Activated CD4-positive, CD25-positive, alpha-beta regulatory T cell (primary cell): ENCODE measurements around the gene IQUB.
"Not testable (repeated sequence)": the region's sequence is repeated elsewhere in the genome, so short reads cannot be mapped to it uniquely, and the experiment has no call there.

Experiments used
- DNase-seq, 4 experiments: peaks; one replicate each; lab custom pipeline; 2025; lab: John Stamatoyannopoulos, UW

The IQUB gene

DNA sequence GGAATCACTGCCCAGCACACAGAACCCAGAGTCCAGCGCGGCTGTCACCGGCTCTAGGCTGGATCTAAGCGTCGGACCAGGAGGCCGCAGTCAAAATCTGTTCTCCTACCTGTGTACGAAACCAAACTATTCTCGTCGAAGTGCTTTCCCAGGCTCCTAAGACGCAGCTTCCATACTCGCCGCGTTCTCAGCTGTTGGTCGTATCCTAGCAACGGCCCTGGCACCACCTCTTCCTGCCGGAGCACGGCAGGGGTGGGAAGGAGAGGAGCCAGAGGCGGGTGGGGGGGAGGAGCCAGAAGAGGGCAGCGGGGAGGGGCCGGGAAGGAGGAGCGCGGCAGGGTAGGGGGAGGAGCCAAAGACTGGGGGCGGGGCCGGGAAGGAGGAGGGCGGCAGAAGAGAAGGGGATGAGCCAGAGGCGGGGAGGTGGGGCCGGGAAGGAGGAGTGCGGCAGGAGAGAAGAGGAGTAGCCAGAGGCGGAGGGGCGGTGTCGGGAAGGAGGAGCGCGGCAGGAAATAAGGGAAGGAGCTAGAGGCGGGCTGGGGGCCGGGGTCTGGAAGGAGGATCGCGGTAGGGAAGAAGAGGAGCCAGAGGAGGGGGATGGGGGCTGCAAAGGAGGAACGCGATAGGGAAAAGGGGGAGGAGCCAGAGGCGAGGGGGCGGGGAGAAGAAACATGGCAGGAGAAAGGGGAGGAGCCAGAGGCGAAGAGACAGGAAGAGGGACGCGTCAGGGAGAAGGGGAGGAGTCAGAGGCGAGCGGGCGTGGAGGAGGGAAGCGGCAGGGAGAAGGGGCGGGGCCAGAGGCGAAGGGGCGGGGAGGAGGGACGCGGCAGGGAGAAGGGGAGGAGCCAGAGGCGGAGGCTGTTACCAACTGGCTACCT is at the start of gene IQUB:
Gene IQUB (minus strand): TSS at position 213 of the 878 bp plus-strand sequence. CDS start 22,255 bp downstream, outside the sequence.
- DNase-seq: peak; percentile 85 to 97 (median 90)

DNA sequence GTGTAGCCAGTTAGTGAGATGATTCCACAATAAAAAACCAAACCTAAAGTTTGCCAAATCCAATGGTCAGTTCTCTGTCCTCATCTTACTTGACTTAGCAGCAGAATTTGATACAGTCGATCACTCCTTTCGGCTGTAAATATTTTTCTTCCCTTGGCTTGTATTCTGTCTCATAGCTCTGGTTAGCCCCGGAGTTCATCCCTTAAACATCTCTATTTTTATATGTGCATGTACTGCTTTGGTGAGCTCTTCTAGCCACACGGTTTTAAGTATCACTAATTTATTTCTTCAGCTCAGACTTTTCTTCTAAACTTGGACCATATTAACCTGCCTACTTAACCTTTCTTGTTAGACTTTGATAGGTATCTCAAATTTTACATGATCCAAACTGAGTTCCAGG is 49.4 kb upstream of the IQUB start:
- DNase-seq: no peak

DNA sequence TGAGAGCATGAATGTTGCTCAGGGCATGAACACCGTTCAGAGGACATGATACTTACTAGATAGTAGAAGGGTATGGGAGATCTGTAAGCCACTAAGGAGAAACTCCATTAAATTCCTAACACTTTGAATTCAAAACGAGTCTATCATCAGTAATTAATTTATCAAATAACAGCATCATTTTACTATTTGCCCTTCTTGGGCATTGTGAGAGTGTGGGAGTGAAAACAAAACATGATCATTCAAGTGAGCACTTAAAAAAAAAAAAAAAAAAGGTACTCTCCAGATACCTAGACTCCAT is 46.7 kb upstream of the IQUB start:
- no peak for DNase-seq

DNA sequence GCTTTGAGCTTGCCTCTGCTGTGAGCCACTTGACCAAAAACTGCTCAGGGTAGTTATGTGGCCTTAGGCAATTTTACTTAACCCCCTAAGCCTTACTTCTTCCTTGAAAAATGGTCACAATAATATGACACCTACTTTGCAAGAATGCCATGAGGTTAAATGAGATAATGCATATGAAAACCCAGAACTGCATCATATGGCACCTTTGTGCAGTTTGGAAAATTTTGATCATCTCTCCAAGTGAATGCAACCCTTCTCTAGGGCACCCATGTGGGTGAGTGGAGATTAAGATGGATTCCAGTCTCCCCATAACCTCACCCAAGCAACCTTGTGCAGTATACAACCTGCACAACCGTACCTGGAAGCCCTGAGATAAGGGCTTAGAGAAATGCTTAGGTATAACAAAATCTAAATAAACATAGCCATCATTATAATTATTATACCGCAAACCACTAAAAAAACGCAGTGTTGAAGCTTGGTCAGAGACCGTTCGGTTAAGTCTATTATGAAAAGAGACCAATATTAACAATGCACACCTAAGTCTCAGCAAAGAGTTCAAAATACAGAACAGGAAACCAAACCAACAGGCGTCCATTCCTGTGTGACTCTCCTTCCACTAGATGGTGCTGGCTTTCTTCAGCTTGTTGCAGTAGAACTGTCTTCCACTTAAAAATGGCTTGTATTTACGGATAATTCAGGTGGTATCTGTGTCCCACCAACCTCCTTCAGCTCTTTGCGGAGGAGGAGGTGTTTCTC is 46.2 kb upstream of the IQUB start:
- DNase-seq: no peak

DNA sequence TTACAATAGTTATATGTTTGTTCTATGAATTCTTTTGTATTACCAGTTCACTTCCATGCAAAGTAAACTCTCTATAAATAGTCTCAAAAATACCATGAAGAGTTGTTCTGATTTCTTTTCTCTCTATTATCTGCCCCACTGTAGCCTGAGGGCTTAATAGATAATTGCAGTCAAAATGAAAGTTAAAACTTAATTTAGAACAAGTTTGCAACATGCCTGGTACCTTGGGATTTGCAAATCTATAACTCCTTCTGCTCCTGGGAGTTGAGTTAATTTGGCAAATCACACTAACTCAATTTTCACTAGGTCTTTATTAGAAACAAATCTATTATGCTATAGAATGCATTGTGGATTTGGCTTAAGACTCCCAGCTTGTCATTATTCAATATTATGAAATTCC is 45.0 kb upstream of the IQUB start:
- DNase-seq: no peak

DNA sequence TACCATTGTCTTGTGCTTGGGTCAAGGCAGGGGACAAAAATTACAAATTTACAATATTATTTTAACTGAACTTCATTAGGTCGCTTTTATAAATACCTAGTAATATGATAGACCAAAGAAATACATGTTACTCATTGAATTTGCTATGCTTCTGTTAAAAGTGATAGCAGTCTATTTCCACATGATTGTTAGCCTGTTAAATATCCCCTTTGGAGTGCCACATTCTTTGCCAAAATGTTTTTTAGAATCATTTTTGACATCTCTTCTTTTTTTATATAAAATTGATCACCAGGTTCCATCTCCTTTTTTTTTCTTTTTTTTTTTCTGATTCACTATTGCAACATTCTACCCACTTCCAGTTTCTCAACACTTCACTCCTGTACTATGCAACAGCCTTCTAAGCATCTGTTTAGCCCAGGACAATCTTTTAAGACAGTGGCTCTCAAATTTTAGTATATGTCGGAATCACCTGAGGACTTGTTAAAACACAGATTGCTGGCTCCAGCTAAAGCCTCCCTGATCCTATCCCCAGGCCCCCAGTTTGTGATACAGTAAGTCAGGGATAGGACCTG is 39.6 kb upstream of the IQUB start:
- no peak for DNase-seq

DNA sequence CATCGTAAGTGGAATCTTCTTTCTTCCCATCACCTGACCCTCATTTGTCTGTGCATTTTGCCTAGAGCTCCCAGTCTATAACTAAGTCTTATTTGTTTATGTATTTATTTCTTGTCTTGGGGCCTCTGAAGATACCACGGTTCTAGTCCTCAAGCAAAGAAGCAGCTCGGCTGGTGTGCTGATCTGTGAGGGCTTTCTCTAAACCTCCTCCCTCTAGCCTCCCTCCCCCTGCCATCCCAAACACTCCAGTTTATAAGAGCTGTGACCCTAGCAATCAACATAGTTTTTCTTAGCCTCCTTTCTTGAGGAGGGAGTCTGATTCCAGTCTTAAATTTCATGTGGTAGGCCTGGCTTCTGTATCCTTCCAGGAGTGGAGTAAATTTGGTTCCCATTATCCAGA is 38.9 kb upstream of the IQUB start:
- no peak for DNase-seq

DNA sequence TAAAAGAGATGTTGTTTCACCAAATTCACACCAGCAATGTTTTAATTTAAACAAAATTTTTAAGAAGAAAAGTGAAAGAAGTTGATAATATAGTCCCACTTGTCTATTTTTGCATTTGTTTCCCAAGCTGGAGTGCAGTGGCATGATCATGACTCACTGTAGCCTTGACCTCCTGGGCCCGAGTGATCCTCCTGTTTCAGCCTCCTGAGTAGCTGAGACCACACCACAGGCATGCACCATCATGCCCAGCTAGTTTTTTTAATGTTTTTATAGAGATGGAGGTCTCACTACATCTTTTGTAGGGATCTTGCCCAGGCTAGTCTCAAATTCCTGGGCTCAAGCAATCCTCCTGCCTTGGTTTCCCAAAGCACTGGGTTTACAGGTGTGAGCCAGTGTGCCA is 37.3 kb upstream of the IQUB start:
- no peak for DNase-seq

DNA sequence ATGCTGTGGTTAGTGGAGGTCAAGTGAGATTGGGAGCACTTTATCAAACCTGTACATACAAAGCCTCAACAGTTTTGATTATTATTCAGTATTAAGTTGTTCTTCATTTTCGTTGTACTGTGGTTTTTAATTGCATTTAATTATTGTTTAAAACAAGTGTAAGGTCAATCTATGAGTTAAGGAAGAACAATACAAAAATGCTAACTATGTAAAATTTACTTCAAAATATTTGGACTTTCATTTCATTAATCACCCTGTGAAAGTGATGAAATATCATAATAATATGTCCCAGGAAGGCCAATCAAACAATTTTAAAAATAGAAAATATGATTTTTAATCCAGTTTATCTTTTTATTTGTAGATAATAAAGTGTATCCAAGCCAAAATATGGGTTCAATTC is 36.8 kb upstream of the IQUB start:
- no peak for DNase-seq

DNA sequence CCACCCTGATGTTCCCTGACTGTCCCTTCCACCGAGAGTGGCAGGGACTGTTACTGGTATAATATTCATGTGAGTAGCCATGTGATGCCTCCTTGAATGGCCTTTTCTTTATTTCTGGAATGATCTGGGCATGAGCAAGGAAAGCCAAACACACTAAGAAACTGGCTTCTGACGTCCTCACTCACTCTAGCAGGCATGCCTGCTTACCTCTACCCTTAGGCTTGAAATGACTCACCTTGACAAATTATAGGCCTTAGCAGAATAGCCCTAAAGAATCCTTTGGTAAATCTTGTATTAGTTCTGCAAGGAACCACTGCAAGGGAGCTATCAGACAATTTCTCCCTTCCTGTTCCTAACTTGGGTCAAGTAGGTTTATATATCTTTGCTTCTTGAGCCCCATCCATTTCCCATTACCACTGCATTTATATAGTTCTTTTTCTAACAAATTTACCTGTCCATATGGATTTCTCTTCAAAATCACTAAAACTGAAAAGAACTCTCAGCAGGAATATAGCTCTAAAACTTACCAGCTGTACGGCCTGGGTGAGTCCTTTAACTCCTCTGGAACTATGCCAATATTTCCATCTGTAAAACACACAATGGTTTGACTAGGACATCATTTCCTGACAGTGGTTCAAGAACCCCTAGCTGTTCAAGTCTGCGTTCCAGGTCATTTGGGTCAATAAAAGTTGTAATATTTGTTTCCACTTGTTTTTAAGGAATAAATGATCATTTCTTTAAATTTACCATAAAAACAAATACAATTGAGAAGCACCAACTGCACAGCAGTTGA is 36.2 kb upstream of the IQUB start:
- no peak for DNase-seq

DNA sequence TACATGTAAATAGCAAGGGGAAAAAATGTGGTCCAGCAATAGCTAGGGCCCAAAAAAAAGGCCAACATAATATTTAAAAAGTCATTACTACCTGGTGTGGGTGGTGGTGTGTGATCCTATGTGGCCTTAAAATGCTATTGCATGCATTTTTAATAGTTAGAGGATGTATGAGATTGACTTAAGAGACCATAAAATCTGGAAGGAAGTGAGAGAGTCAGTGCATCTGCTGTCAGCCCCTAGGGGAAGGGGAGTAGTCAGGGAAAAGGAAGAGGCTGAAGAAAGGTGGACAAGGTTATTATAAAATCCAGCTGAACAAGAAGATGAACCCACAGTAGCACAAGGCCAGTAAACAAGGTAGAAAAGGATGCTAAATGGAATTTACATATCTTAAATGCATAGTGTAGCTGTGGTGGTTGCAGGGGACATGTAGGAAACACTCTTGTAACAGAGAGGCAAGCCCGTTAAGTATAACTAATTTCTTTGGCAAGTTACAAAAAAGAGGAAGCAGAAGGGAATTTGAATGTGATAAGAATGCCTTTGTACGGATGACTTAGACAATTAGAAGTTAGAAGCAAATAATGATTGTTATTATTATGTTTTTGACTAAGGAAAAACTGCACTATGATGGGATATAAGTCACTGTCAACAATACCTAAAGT is 35.1 kb upstream of the IQUB start:
- DNase-seq: no peak

DNA sequence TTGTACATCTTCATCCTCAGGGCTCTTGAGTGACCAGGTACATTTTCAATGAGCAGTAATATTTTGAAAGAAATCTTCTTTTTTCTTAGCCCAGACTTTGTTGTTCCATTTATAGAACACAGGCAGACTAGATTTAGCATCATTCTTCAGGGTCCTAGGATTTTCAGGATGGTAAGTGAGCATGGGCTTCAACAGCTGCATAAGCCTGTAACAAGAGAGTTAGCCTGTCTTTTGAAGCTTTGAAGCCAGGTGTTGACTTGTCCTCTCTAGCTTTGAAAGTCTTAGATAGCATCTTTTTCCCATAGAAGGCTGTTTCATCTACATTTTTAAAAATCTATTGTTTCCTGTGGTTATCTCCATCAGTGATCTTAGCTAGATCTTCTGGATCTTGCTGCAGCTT is 27.7 kb upstream of the IQUB start:
- no peak for DNase-seq

DNA sequence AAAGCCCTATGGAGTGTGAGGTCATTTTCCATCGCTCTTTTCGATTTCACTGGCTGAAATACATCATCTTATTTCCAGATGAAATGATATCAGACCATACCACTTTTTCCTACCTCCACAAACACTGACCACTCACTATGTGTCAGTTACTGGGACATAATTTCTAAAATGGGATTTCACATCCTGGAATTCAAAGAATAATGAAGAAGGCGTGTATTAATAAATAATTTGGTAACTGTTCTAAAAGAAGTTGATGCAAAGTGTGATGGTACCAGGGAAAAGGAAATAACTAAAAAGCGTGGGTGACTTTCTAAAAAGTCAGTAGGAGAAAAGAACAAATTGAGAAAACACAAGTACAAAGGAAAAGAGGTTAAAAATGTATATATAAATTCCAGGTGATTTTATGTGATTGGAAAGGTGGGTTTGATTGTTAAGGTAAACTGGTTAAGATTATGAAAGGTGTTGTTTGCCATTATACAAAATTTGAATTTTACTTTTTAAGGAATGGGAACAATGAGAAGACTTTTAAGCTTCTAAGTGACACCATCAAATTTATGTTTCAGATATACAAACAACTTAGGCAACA is 24.0 kb upstream of the IQUB start:
- no peak for DNase-seq

DNA sequence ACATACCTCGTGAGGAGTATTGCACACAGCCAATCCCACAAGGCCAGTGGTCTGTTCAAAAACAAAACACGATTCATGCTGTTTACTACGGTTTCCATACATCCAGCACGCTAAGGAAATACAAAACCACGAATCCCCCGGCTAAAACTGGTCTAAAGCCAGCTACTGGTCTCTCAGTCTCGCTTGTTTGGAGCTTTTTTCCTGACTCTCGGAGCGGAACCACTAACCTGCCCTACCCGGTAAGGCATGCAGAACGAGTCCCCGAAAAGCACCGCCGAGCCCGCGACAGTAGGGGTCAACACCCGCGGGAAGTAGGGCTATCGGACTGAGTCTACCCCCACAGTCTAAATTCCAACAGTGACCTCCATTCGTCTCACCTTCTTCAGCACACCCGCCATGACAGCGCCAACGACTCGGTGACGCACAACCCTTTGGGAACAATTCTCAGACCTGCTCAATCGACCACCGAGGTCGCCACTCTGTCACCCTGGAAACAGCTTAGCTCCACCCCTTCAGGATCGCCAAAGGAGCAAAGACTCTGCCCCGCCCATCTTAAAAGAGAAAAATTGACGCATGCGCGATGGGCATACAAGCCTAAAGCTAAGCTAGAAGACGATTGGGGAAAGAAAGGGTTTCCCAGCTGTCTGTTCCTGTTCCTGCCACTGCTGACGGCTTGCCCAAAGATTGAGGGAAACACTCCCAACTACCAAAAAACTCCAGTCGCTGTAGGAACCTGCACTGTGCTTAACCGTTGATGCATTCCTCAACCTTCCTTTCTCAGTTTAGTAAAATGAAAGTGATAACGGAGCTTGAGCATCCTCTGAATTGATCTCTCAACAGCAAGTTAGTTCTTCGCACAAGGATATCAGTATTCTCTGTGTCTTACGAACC is 23.2 kb upstream of the IQUB start, which contains the start of gene NDUFA5:
Gene NDUFA5 (minus strand): TSS at position 421 of the 891 bp plus-strand sequence. CDS start 23 bp downstream, at position 398.
- DNase-seq: peak; percentile 83 to 91 (median 89)

DNA sequence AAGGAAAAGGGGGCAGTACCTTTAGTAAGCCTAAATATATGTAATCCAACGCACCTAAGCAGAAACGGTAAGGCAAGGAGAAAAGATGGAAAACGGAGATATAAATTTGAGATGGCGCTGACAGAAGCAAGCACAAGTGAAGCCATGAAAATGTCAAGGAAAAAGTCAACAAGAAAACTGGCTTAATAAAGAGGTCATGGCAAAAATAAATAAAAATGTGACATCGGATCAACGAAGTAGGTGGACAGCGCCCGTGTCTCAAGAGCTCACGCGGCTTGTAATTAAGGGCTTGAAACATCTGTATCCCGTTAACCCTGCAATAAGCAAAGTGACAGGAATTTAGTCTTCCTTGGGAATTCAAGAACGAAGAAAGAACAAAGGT is 22.6 kb upstream of the IQUB start:
- DNase-seq: no peak

DNA sequence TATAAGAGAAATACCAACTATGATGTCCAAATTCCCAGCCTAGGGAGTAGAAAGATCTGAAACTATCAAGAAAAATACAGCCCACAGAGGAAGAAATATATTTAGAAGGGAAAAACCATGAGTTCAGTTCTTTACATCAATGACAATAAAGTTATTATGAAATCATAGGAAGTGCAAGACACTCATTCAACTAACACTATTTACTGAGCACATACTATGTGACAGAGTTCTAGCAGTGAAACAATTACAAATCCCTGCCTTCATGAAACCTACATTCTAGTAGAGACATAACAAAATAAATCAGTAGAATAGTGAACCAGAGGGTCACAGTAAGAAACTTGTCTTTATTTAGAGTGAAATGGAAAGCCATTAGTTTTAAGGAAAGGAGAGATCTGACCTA is 21.1 kb upstream of the IQUB start:
- DNase-seq: no peak

DNA sequence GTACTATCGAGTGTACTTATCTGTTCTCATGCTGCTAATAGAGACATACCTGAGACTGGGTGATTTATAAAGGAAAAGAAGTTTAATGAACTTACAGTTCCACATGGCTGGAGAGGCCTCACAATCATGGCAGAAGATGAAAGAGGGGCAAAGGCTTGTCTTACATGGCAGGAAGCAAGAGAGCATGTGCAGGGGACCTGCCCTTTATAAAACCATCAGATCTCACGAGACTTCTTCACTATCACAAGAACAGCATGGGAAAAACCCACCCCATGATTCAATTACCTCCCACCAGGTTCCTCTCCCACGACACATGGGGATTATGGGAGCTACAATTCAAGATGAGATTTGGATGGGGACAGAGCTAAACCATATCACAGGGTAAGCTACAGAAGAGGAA is 18.8 kb upstream of the IQUB start:
- DNase-seq: no peak

DNA sequence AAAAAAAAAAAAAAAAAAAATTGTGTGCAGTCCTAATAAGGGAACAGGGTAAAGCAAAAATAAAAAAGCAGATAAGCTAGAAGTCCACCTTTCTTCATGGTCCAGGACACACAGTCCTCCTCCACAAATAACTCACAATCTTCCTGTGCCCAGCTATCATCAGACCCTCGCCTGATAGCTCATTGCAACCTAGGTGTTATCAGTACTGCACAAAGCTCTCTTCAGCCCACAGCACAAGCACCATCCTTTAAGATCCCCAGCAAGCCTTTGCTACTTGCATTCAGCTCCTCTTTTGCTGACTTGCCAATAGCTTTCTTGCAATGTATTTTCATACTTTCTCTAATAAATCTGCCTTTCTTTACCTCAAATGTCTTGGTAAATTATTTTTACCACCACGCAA is 18.2 kb upstream of the IQUB start:
- DNase-seq: no peak

DNA sequence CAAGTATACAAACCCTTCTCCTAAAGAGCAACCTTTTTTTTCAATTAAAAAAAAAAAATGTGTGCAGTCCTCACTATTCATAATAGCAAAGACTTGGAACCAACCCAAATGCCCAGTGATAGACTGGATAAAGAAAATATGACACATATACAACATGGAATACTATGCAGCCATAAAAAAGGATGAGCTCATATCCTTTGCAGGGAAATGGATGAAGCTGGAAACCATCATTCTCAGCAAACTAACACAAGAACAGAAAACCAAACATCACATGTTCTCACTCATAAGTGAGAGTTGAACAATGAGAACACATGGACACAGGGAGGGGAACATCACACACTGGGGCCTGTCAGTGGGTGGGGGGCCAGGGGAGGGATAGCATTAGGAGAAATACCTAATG is 17.7 kb upstream of the IQUB start:
- not testable (repeated sequence) for DNase-seq

DNA sequence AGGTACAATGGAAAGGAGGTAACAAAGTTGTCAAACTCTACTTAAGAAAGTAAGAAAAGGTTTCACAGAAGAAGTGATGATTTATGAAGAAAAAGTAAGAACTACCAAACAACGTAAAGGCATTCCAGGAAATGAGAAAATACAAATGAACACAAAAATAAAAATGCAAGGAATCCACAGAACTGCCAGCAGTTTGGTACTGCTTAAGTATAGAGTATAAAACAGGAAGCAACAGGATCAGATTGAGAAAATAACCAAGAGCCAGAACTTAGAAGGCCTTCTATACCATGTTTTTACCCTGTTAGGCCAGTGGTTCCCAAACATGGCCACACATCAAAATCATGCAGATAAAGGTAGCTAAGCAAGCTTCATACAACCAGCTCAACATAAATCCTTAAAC is 14.0 kb upstream of the IQUB start:
- no peak for DNase-seq
